K562 (cell line): ENCODE measurements around the gene FLAD1. TPM values are rescaled to one million over a fixed set of nuclear protein-coding genes. Genes with fewer than 3 reads are reported as not detected.

ENCODE experiments used
- BMI1 ChIP-seq: fragments of 150-350 bp; IDR thresholded peaks from 2 replicates; pipeline ENCODE4 v1.6.1; 2014; ENCODE audit warnings: low read length
- CTCF ChIP-seq, 3 experiments: IDR thresholded peaks in 2 of 3; conservative IDR thresholded peaks in 1 of 3; 2 replicates each; pipeline ENCODE4 v1.5.1; 2011 to 2012; ENCODE audit warnings: low read length in 3 of 3, mild to moderate bottlenecking in 3 of 3, control low read depth in 2 of 3, improper control_type of control experiment in 1 of 3, inconsistent platforms in 1 of 3, low read depth in 1 of 3, mixed read lengths in 1 of 3, moderate library complexity in 1 of 3; ENCODE audit not compliant: insufficient read depth in 2 of 3
- HMG20B ChIP-seq: fragments of 250-450 bp; sonication (Bioruptor Pico); IDR thresholded peaks from 2 replicates; pipeline ENCODE4 v1.5.0; 2021; ENCODE audit warnings: mild to moderate bottlenecking
- HNRNPLL ChIP-seq: fragments of 200-400 bp; formaldehyde crosslinking; IDR thresholded peaks from 2 replicates; pipeline ENCODE4 v1.6.1; 2017; ENCODE audit warnings: low read length, low read depth, mild to moderate bottlenecking; ENCODE audit not compliant: poor library complexity, severe bottlenecking
- IRF1 ChIP-seq: sonication (generic); formaldehyde crosslinking; IDR thresholded peaks from 2 replicates; pipeline ENCODE4 v1.8.0; 2022; ENCODE audit warnings: missing genetic modification reagents, mild to moderate bottlenecking, borderline replicate concordance
- LARP7 ChIP-seq: fragments of 450-650 bp; IDR thresholded peaks from 2 replicates; pipeline ENCODE4 v1.6.1; 2016
- MXI1 ChIP-seq: IDR thresholded peaks from 2 replicates; pipeline ENCODE4 v1.6.1; 2011; ENCODE audit warnings: low read depth, mild to moderate bottlenecking, improper control_type of control experiment, low read length
- PRDM10 ChIP-seq: fragments of 450-650 bp; IDR thresholded peaks from 2 replicates; pipeline ENCODE4 v1.6.1; 2018; ENCODE audit not compliant: partially characterized antibody
- RBM34 ChIP-seq: fragments of 200-400 bp; formaldehyde crosslinking; IDR thresholded peaks from 2 replicates; pipeline ENCODE4 v1.6.1; 2018; ENCODE audit warnings: low read length, borderline replicate concordance; ENCODE audit not compliant: insufficient read depth
- TBL1XR1 ChIP-seq, 2 experiments: IDR thresholded peaks; 2 replicates each; pipeline ENCODE4 v1.6.1; 2012; ENCODE audit warnings: improper control_type of control experiment in 2 of 2, low read length in 2 of 2, mild to moderate bottlenecking in 1 of 2
- THAP12 ChIP-seq: fragments of 250-450 bp; sonication (Bioruptor Pico); IDR thresholded peaks from 2 replicates; pipeline ENCODE4 v1.9.0; 2021; ENCODE audit warnings: mild to moderate bottlenecking, inconsistent platforms
- ZBTB43 ChIP-seq: sonication (generic); formaldehyde crosslinking; IDR thresholded peaks from 2 replicates; pipeline ENCODE4 v1.8.0; 2023; ENCODE audit warnings: mild to moderate bottlenecking, missing genetic modification reagents
- ZNF311 ChIP-seq: fragments of 250-450 bp; sonication (Bioruptor Pico); IDR thresholded peaks from 2 replicates; pipeline ENCODE4 v1.4.0; 2020; ENCODE audit warnings: mild to moderate bottlenecking, moderate library complexity
- ZNF398 ChIP-seq: fragments of 250-450 bp; sonication (Bioruptor Pico); IDR thresholded peaks from 2 replicates; pipeline ENCODE4 v1.8.0; 2021; ENCODE audit warnings: moderate library complexity, mild to moderate bottlenecking, inconsistent platforms
- polyA plus RNA-seq, 8 experiments: library from polyadenylated mRNA; depleted of rRNA in 4 of 8; stranded (reverse) in 5 of 8; unstranded in 3 of 8; fragments of >200 nt; fragmentation: Nextera tagmentation in 2 of 8; fragmentation: Illumina TruSeq in 1 of 8; extraction: Ambion mirVana in 2 of 8; extraction: Trizol in 1 of 8; gene quantifications; 2 replicates each; pipeline versions ENCODE4 v1.2.1 to v1.2.3, GENCODE V29; 2011 to 2014; ENCODE audit warnings: inconsistent platforms in 1 of 8, missing spikeins in 1 of 8
- total RNA-seq, 7 experiments: library from RNA; depleted of rRNA in 6 of 7; stranded (reverse); fragments of >200 nt in 6 of 7; fragmentation: Illumina TruSeq in 2 of 7; extraction: Trizol in 2 of 7; gene quantifications; 2 replicates each; pipeline versions ENCODE4 v1.2.1 to v1.2.3, GENCODE V29; 2011 to 2021; ENCODE audit warnings: low replicate concordance in 1 of 7

Gene FLAD1
- total and polyA plus RNA-seq, 9 of the 15 experiments (the other 6 are each of a cell fraction or from before 2014, with no cell fraction given): 24.9 to 85.8 (median 67.0) TPM

GRCh38 chr1:154974102-154974807, 8.9 kb upstream of the FLAD1 start, which contains the start of gene CKS1B (continued):
- TF ChIP-seq ZBTB43 (CRISPR knock-in tag): no peak
- no peak for TF ChIP-seq LARP7
- TF ChIP-seq MXI1: 0 out of 2 replicates have a peak, but pooled peaks have one; percentile 45
- no peak for TF ChIP-seq ZNF311 (CRISPR knock-in tag)
- TF ChIP-seq BMI1: no peak
- TF ChIP-seq ZNF398 (CRISPR knock-in tag): no peak
- TF ChIP-seq THAP12: no peak
- TF ChIP-seq HNRNPLL: no peak
- peak; percentile 70; the same call in 1 of the 2 replicates for TF ChIP-seq IRF1
- no peak for TF ChIP-seq CTCF (IDR thresholded peaks at IDR 0.05 in 2 of 3, conservative IDR thresholded peaks at IDR 0.05 in 1 of 3; ENCODE audit: insufficient read depth in 2 of 3, low read depth in 1 of 3, low read length in 3 of 3)
- no peak for TF ChIP-seq HMG20B
- TF ChIP-seq RBM34: no peak
- TF ChIP-seq TBL1XR1 (IDR thresholded peaks at IDR 0.05; ENCODE audit: low read length in 2 of 2): no peak; a peak in 1 of 4 replicates
- TF ChIP-seq PRDM10: no peak
